Measurements from ENCODE around the gene ESRRB.

The ESRRB gene

DNA sequence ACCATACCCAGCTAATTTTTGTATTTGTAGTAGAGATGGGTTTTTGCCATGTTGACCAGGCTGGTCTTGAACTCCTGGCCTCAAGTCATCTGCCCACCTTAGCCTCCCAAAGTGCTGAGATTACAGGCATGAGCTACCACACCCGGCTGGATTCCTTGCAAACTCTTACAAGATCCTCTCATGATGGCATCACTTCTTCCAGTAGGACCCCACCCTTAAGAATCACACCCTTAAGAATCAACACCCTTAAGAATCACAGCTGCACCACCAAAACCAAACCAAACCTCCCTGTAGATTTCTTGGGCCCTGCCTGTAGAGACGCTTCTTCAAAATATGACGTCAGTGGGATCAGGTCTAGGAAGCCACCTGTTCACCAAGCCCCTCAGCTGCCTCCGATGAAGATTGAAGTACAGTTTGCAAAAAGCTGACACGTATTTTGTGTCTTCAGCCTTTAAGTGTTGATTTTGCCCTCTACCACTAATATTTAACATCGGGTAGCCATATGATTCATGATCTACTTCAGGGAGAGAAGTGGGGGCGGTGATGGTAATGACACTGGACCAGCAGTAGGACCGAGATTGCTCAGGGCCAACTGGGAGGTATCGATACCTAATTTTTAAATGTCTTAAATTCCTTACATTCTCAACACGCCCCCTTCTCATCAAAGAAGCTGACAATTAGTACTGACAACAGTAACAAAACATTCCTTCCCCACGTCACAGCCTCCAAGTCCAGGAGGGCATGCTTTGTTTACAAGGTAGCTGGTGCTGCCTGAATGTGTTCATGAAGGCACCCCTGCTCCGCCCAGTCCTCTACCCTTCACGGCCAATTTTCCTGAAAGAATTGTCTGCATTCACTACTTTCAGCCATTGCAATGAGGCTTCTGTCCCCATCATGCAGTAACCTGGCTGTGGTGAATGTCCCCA is 57.2 kb downstream of the ESRRB start:
- Mint-ChIP-seq H3K36me3 (ENCODE audit: low read depth) (no peaks in the 10 kb centered on the region), H3K27me3 (ENCODE audit: low read depth) (no peaks in the 10 kb centered on the region), H3K9me3 (no peaks in the 10 kb centered on the region), H3K4me3 (no peak overlapping the region), H3K4me1 (ENCODE audit: low read depth) (no peaks in the 10 kb centered on the region), H3K27ac (no peak overlapping the region)

DNA sequence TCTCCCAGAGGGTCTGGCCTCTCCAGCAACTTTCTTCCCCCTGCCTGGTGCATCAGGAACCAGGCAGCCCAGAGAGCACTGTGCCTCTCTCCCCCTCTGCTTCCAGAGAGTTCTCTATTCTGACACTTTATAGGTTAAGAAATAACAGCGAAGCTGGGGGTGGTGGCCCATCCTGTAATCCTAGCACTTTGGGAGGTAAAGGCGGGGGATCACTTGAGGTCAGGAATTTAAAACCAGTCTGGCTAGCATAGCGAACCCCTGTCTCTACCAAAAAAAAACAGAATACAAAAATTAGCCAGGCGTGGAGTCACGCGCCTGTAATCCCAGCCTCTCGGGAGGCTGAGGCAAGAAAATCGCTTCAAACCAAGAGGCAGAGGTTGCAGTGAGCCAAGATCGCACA is 58.3 kb downstream of the ESRRB start:
- Mint-ChIP-seq H3K36me3 (ENCODE audit: low read depth) (no peaks in the 10 kb centered on the region), H3K4me1 (ENCODE audit: low read depth) (no peaks in the 10 kb centered on the region), H3K27me3 (ENCODE audit: low read depth) (no peaks in the 10 kb centered on the region), H3K27ac (no peak overlapping the region), H3K9me3 (no peaks in the 10 kb centered on the region), H3K4me3 (no peak overlapping the region)

DNA sequence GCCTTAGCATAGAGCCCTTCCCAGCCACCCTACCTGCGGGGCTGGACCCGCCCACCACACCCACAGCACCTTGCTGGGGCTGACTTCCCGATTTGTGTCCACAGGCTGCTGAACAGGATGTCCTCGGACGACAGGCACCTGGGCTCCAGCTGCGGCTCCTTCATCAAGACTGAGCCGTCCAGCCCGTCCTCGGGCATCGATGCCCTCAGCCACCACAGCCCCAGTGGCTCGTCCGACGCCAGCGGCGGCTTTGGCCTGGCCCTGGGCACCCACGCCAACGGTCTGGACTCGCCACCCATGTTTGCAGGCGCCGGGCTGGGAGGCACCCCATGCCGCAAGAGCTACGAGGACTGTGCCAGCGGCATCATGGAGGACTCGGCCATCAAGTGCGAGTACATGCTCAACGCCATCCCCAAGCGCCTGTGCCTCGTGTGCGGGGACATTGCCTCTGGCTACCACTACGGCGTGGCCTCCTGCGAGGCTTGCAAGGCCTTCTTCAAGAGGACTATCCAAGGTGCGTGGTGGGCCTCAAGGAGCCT is 63.4 kb downstream of the ESRRB start:
- Mint-ChIP-seq H3K4me3 (no peak overlapping the region), H3K27ac (no peak overlapping the region), H3K9me3 (no peaks in the 10 kb centered on the region), H3K4me1 (ENCODE audit: low read depth) (no peaks in the 10 kb centered on the region), H3K36me3 (ENCODE audit: low read depth) (no peaks in the 10 kb centered on the region), H3K27me3 (ENCODE audit: low read depth) (no peaks in the 10 kb centered on the region)

DNA sequence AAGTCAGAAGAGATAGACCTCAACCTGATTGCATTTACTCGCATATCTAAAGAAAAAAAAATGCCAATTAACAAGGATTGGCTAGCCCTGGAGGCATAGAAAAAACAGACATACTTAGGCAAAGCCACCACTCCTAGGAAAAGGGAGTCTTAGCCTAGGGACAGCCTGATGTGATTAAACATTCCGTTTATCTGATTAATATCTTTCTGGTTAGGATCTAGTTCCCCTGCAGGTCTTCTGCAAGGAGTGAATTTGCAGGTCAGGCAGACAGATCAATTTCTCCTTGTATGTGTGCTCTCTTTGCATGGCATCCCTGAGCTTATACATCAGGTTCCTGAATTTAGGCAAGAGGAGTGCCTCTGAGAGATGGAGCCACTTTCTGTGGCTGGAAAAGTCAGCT is 70.5 kb downstream of the ESRRB start:
- no peaks in the 10 kb centered on the region for H3K9me3 Mint-ChIP-seq
- H3K36me3 Mint-ChIP-seq (ENCODE audit: low read depth), result no peaks in the 10 kb centered on the region
- no peaks in the 10 kb centered on the region for H3K4me1 Mint-ChIP-seq (ENCODE audit: low read depth)
- no peak overlapping the region for H3K27ac Mint-ChIP-seq
- peaks cover 5% of the 10 kb centered on the region for H3K27me3 Mint-ChIP-seq (ENCODE audit: low read depth)
- H3K4me3 Mint-ChIP-seq, result no peak overlapping the region

DNA sequence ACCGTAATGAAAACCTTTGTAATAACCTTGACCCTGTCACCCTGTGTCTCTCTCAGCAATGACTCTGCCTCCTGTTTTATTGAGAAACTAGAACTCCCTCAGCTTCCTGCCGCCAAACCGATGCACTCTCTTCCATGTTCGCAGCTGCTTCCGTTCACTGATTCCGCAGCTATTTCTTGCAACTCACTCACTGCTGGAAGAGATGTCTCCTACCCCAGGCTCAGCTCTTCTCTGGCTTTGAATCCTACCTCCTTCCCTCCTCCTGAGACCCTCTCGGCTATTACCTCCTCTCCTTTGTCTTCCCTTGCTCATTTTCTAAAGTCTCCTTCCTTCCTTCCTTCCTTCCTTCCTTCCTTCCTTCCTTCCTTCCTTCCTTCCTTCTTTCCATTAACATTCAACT is 71.0 kb downstream of the ESRRB start:
- H3K27me3 Mint-ChIP-seq (ENCODE audit: low read depth), result peaks cover 5% of the 10 kb centered on the region
- H3K4me1 Mint-ChIP-seq (ENCODE audit: low read depth), result no peaks in the 10 kb centered on the region
- no peak overlapping the region for H3K27ac Mint-ChIP-seq
- H3K9me3 Mint-ChIP-seq, result no peaks in the 10 kb centered on the region
- no peak overlapping the region for H3K4me3 Mint-ChIP-seq
- no peaks in the 10 kb centered on the region for H3K36me3 Mint-ChIP-seq (ENCODE audit: low read depth)

DNA sequence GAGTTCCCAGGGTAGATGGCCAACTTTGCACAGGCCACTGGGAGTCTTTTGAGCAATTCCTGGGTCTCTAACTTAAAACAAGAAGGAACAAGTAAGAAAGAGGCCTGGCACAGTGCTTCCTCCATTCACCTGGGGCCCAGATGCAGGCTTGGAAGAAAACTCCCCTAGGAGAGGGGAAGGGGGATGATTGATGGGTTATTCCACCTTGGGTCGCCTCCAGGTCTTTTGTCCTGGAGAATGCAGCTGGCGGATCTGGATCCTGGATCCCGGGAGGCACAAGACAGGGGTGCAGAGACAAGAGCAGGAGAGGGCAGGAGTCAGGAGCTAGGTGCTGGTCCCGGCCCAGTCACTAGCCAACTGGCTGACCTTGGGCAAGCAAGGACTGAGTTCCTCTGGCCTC is 74.5 kb downstream of the ESRRB start:
- no peak overlapping the region for H3K4me3 Mint-ChIP-seq
- no peak overlapping the region for H3K27ac Mint-ChIP-seq
- H3K36me3 Mint-ChIP-seq (ENCODE audit: low read depth), result no peaks in the 10 kb centered on the region
- H3K4me1 Mint-ChIP-seq (ENCODE audit: low read depth), result no peaks in the 10 kb centered on the region
- no peaks in the 10 kb centered on the region for H3K9me3 Mint-ChIP-seq
- H3K27me3 Mint-ChIP-seq (ENCODE audit: low read depth), result peaks cover 11% of the 10 kb centered on the region

GRCh38 chr14:76456200-76456599 is 80.3 kb downstream of the ESRRB start:
- H3K27me3 Mint-ChIP-seq (ENCODE audit: low read depth), result peaks cover 7% of the 10 kb centered on the region
- no peak overlapping the region for H3K4me3 Mint-ChIP-seq

DNA sequence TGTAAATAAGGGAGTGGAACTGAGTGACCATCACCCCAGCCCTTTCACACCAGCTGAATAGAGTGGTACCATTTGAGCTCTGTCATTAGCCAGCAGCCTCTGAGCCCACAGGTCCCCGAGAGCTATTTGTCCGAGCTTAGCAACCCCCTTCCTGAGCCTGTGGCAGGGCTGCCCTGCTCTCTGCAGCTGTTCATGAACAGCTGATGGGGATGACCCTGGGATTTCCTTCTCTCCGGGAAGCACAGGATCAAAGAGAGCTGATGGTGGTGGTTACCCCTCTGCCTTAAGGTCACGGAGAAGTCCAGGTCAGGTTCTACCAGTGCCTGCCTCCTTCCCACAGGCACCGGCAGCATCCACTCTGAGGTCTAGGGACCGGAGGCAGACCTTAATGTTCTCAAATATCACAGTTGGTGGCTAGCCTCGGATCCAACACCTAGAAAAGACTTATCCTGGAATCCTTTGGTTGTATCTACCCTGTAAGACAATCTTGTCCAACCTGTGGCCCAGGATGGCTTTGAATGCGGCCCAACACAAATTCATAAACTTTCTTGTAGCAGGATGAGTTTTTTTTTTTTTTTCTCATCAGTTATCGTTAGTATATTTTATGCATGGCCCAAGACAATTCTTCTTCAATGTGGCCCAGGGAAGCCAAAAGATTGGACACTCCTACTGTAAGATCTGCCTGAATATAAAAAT is 81.1 kb downstream of the ESRRB start:
- H3K27ac Mint-ChIP-seq, result no peak overlapping the region
- no peaks in the 10 kb centered on the region for H3K4me1 Mint-ChIP-seq (ENCODE audit: low read depth)
- peaks cover 7% of the 10 kb centered on the region for H3K27me3 Mint-ChIP-seq (ENCODE audit: low read depth)
- no peaks in the 10 kb centered on the region for H3K9me3 Mint-ChIP-seq
- no peak overlapping the region for H3K4me3 Mint-ChIP-seq
- H3K36me3 Mint-ChIP-seq (ENCODE audit: low read depth), result no peaks in the 10 kb centered on the region

More at GRCh38 chr14:76456200-76456599, 80.3 kb downstream of the ESRRB start:
- no peaks in the 10 kb centered on the region for H3K9me3 Mint-ChIP-seq
- H3K36me3 Mint-ChIP-seq (ENCODE audit: low read depth), result no peaks in the 10 kb centered on the region
- H3K4me1 Mint-ChIP-seq (ENCODE audit: low read depth), result no peaks in the 10 kb centered on the region
- H3K27ac Mint-ChIP-seq, result no peak overlapping the region

DNA sequence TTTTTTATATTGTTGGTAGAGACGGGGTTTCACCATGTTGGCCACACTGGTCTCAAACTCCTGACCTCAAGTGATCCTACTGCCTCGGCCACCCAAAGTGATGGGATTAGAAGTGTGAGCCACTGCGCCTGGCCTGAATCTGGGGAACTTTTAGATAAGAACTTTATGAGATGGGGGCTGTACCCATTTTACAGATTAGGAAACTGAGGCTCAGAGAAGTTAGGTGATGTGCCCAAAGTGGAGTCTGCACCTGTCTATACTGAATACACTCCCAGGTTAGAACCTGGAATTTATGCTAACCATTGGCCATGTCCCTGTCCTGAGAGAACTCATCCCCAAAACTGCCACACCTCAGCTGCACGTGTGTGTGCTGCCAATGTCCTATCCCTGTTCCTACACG is 81.9 kb downstream of the ESRRB start:
- Mint-ChIP-seq H3K4me3 (no peak overlapping the region), H3K9me3 (no peaks in the 10 kb centered on the region), H3K36me3 (ENCODE audit: low read depth) (no peaks in the 10 kb centered on the region), H3K27ac (no peak overlapping the region), H3K27me3 (ENCODE audit: low read depth) (peaks cover 7% of the 10 kb centered on the region), H3K4me1 (ENCODE audit: low read depth) (no peaks in the 10 kb centered on the region)

GRCh38 chr14:76461886-76462285 is 85.9 kb downstream of the ESRRB start:
- H3K4me1 Mint-ChIP-seq (ENCODE audit: low read depth), result no peaks in the 10 kb centered on the region
- no peak overlapping the region for H3K4me3 Mint-ChIP-seq

GRCh38 chr14:76462330-76462729 is 86.4 kb downstream of the ESRRB start:
- Mint-ChIP-seq H3K4me3 (no peak overlapping the region), H3K9me3 (no peaks in the 10 kb centered on the region)

More at GRCh38 chr14:76461886-76462285, 85.9 kb downstream of the ESRRB start:
- no peaks in the 10 kb centered on the region for H3K36me3 Mint-ChIP-seq (ENCODE audit: low read depth)
- H3K9me3 Mint-ChIP-seq, result no peaks in the 10 kb centered on the region
- no peak overlapping the region for H3K27ac Mint-ChIP-seq
- H3K27me3 Mint-ChIP-seq (ENCODE audit: low read depth), result no peaks in the 10 kb centered on the region

GRCh38 chr14:76463105-76463504 is 87.2 kb downstream of the ESRRB start:
- Mint-ChIP-seq H3K4me3 (no peak overlapping the region), H3K9me3 (no peaks in the 10 kb centered on the region), H3K27ac (no peak overlapping the region), H3K4me1 (ENCODE audit: low read depth) (no peaks in the 10 kb centered on the region), H3K36me3 (ENCODE audit: low read depth) (no peaks in the 10 kb centered on the region), H3K27me3 (ENCODE audit: low read depth) (no peaks in the 10 kb centered on the region)

More at GRCh38 chr14:76462330-76462729, 86.4 kb downstream of the ESRRB start:
- H3K4me1 Mint-ChIP-seq (ENCODE audit: low read depth), result no peaks in the 10 kb centered on the region
- H3K27ac Mint-ChIP-seq, result no peak overlapping the region
- H3K36me3 Mint-ChIP-seq (ENCODE audit: low read depth), result no peaks in the 10 kb centered on the region
- no peaks in the 10 kb centered on the region for H3K27me3 Mint-ChIP-seq (ENCODE audit: low read depth)

- Mint-ChIP-seq H3K9me3 (no peaks in the 10 kb centered on the region), H3K27ac (no peak overlapping the region), H3K36me3 (ENCODE audit: low read depth) (no peaks in the 10 kb centered on the region), H3K4me3 (no peak overlapping the region), H3K4me1 (ENCODE audit: low read depth) (no peaks in the 10 kb centered on the region), H3K27me3 (ENCODE audit: low read depth) (no peaks in the 10 kb centered on the region)
These were observed 88.9 kb downstream of the ESRRB start for GRCh38 chr14:76464856-76465255.

DNA sequence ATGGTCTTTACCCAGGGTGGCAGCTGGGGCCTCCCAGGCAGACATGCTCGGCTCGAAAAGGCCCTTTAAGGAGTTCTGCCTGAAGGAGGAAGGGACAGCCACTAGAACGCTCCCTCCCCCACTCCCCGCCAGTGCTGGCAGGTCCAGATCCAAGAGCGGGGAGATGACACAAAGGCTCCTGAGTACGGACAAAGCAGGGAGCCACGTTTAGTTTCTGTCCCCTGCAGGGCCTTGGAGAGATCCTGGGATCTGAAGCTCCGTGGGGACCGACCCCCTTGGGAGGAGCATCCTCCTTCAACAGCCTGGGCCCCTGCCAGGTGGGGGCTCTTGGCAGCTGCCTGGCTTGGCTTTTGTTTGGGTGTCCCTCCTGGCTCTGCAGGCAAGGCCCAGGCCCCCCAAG is 89.7 kb downstream of the ESRRB start:
- Mint-ChIP-seq H3K36me3 (ENCODE audit: low read depth) (no peaks in the 10 kb centered on the region), H3K27ac (no peak overlapping the region), H3K4me1 (ENCODE audit: low read depth) (no peaks in the 10 kb centered on the region), H3K4me3 (no peak overlapping the region), H3K27me3 (ENCODE audit: low read depth) (no peaks in the 10 kb centered on the region), H3K9me3 (no peaks in the 10 kb centered on the region)

GRCh38 chr14:76467711-76468155 is 91.8 kb downstream of the ESRRB start:
- Mint-ChIP-seq H3K9me3 (no peaks in the 10 kb centered on the region), H3K4me3 (no peak overlapping the region), H3K36me3 (ENCODE audit: low read depth) (no peaks in the 10 kb centered on the region), H3K4me1 (ENCODE audit: low read depth) (no peaks in the 10 kb centered on the region), H3K27me3 (ENCODE audit: low read depth) (peaks cover 6% of the 10 kb centered on the region), H3K27ac (no peak overlapping the region)

Data from T-helper 1 cell treated with Interleukin-12 subunit alpha and Interleukin-12 subunit beta and Interleukin-4 antibody, amounts not matched to agents 30 μg/mL and 1 μg/mL, for 36 hours (primary cell).